ENCODE data around the gene CLIC4.

DNA sequence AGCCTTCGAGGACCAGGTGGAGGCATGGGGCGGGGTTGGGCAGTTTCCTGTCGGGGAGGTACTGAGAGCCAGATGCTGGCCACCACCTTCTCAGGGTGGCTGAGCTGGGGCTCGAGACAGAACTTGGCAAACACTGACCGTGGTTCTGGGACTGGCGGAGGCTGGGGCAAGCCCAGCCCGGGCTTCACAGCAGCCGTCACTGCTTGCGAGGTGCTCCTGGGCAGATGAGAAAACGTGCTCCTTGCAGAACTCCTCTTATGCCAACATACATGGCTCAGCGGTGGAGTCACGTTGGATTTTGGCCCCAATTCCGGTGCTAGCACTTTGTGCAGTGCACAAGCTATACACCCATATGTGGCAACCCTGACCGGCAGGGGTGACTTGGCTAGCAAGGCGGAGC, 115.6 kb downstream of the CLIC4 start:
- TF ChIP-seq, protein P1, sequence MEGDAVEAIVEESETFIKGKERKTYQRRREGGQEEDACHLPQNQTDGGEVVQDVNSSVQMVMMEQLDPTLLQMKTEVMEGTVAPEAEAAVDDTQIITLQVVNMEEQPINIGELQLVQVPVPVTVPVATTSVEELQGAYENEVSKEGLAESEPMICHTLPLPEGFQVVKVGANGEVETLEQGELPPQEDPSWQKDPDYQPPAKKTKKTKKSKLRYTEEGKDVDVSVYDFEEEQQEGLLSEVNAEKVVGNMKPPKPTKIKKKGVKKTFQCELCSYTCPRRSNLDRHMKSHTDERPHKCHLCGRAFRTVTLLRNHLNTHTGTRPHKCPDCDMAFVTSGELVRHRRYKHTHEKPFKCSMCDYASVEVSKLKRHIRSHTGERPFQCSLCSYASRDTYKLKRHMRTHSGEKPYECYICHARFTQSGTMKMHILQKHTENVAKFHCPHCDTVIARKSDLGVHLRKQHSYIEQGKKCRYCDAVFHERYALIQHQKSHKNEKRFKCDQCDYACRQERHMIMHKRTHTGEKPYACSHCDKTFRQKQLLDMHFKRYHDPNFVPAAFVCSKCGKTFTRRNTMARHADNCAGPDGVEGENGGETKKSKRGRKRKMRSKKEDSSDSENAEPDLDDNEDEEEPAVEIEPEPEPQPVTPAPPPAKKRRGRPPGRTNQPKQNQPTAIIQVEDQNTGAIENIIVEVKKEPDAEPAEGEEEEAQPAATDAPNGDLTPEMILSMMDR (conservative IDR thresholded peaks at IDR 0.05; ENCODE audit: low read depth in 2 of 2) = no peak
- no peak for TF ChIP-seq EZH2 (IDR thresholded peaks at IDR 0.05; ENCODE audit: low read depth, unreplicated experiment)
- no peak for TF ChIP-seq ZNF114 (CRISPR knock-in tag; IDR thresholded peaks at IDR 0.05)
- no peak for TF ChIP-seq POLR2AphosphoS5 (IDR thresholded peaks at IDR 0.05; ENCODE audit: low read depth)
- TF ChIP-seq CREB1 (CRISPR knock-in tag; IDR thresholded peaks at IDR 0.05; ENCODE audit: low read depth) = no peak
- no peak for TF ChIP-seq EZH2phosphoT487 (IDR thresholded peaks at IDR 0.05; ENCODE audit: unreplicated experiment)

All from GM23338 (cell line).